NT2/D1 (cell line): ENCODE measurements around the gene SLC39A11.

Experiments used
- SUZ12 ChIP-seq: IDR thresholded peaks from 2 replicates; pipeline ENCODE4 v1.6.1; 2011; ENCODE audit not compliant: insufficient read length, insufficient read depth; ENCODE audit errors: extremely low read depth
- YY1 ChIP-seq: IDR thresholded peaks from 2 replicates; pipeline ENCODE4 v1.6.1; 2011; ENCODE audit not compliant: insufficient read length, insufficient read depth
- ZNF274 ChIP-seq: IDR thresholded peaks from 2 replicates; pipeline ENCODE4 v1.6.1; 2011; ENCODE audit warnings: mild to moderate bottlenecking, low read depth, low read length

GRCh38 chr17:72705905-72706395, 386.5 kb downstream of the SLC39A11 start:
- TF ChIP-seq YY1 (no peak), ZNF274 (no peak), SUZ12 (no peak)
